Body of pancreas (tissue), 4 donors: Measurements from ENCODE around the gene BPHL.

Experiments
- CTCF ChIP-seq, 7 experiments: fragments of 450-650 bp in 4 of 7; fragments of 200-600 bp in 3 of 7; sonication (generic) in 3 of 7; IDR thresholded peaks; one replicate each; pipeline ENCODE4 v1.5.1; 2016 to 2019; ENCODE audit warnings: antibody characterized with exemption in 7 of 7
- POLR2A ChIP-seq, 3 donors: fragments of 450-650 bp; IDR thresholded peaks; one replicate each; pipeline ENCODE4 v1.6.1; 2016; ENCODE audit warnings: antibody characterized with exemption in 3 of 3, mild to moderate bottlenecking in 2 of 3

GRCh38 chr6:3088446-3088845, 30.1 kb upstream of the BPHL start:
- TF ChIP-seq POLR2A (IDR thresholded peaks at IDR 0.05) = no peak
- no peak for TF ChIP-seq CTCF (IDR thresholded peaks at IDR 0.05)
